Epithelial cell of proximal tubule (primary cell): ENCODE data around the gene CACNG7. TPM values are rescaled to one million over a fixed set of nuclear protein-coding genes. Genes with fewer than 3 reads are reported as not detected.

Experiments
- DNase-seq: peaks from one replicate; pipeline ENCODE4 v3.0.0-alpha.2; 2011; ENCODE audit warnings: low read depth
- H3K4me3 ChIP-seq: 2 replicates; pipeline ENCODE4 v1.5.1; 2011; ENCODE audit warnings: low read depth, mild to moderate bottlenecking, low read length
- CTCF ChIP-seq: conservative IDR thresholded peaks from 2 replicates; pipeline ENCODE4 v1.5.1; 2012; ENCODE audit warnings: low read depth, mild to moderate bottlenecking, low read length
- total RNA-seq: library from RNA; depleted of rRNA; stranded (reverse); fragments of >200 nt; gene quantifications from 2 replicates; pipeline ENCODE4 v1.2.3, GENCODE V29; 2015

The CACNG7 gene
- total RNA-seq, 1 donor from 2014 or later, result not detected

GRCh38 chr19:53977429-53977990 is 68.4 kb downstream of the CACNG7 start:
- H3K4me3 ChIP-seq, result peak overlapping the region; percentile 4
- no peak for TF ChIP-seq CTCF
- DNase-seq, result peak; percentile 6

- DNase-seq, result no peak
- peak overlapping the region; percentile 4 for H3K4me3 ChIP-seq
- TF ChIP-seq CTCF, result no peak
Measured at GRCh38 chr19:53977991-53978731, 69.1 kb downstream of the CACNG7 start.

GRCh38 chr19:53978975-53979801 is 70.1 kb downstream of the CACNG7 start:
- DNase-seq, result no peak
- no peak overlapping the region for H3K4me3 ChIP-seq
- no peak for TF ChIP-seq CTCF

- DNase-seq, result no peak
- no peak overlapping the region for H3K4me3 ChIP-seq
- no peak for TF ChIP-seq CTCF
Measured at GRCh38 chr19:53980539-53981375, 71.7 kb downstream of the CACNG7 start.

- no peak for DNase-seq
- H3K4me3 ChIP-seq, result no peak overlapping the region
- no peak for TF ChIP-seq CTCF
Measured at GRCh38 chr19:53981376-53981951, 72.4 kb downstream of the CACNG7 start.

- DNase-seq, result no peak
- no peak for TF ChIP-seq CTCF
- H3K4me3 ChIP-seq, result no peak overlapping the region
Measured at GRCh38 chr19:53982001-53982451, 72.9 kb downstream of the CACNG7 start.
